Liver (tissue), 3 donors: ENCODE results near the gene TNFRSF25.

ENCODE experiments used
- CTCF ChIP-seq: fragments of 150-350 bp; IDR thresholded peaks from 2 replicates; pipeline ENCODE4 v1.5.1; 2017; ENCODE audit warnings: improper control_type of control experiment, low read depth, low read length; ENCODE audit not compliant: missing input control
- EGR1 ChIP-seq, 2 donors: IDR thresholded peaks; 2 replicates each; pipeline ENCODE4 v1.6.1; 2016 to 2018; ENCODE audit warnings: antibody characterized with exemption in 2 of 2, low read depth in 2 of 2
- REST ChIP-seq: IDR thresholded peaks from 2 replicates; pipeline ENCODE4 v1.6.1; 2016; ENCODE audit warnings: antibody characterized with exemption, mild to moderate bottlenecking
- YY1 ChIP-seq: IDR thresholded peaks from 2 replicates; pipeline ENCODE4 v1.6.1; 2016; ENCODE audit warnings: antibody characterized with exemption, mild to moderate bottlenecking
- TF ChIP-seq, protein P1 (sequence below): IDR thresholded peaks from 2 replicates; pipeline ENCODE4 v1.6.1; 2016; ENCODE audit warnings: antibody characterized with exemption
- TF ChIP-seq, protein P2 (sequence below): IDR thresholded peaks from 2 replicates; pipeline ENCODE4 v1.6.1; 2016; ENCODE audit warnings: antibody characterized with exemption
- donor health status: healthy.
- donor health status: healthy.

GRCh38 chr1:6425658-6426057, 40.3 kb downstream of the TNFRSF25 start:
- TF ChIP-seq CTCF, result no peak
- TF ChIP-seq, protein P1, sequence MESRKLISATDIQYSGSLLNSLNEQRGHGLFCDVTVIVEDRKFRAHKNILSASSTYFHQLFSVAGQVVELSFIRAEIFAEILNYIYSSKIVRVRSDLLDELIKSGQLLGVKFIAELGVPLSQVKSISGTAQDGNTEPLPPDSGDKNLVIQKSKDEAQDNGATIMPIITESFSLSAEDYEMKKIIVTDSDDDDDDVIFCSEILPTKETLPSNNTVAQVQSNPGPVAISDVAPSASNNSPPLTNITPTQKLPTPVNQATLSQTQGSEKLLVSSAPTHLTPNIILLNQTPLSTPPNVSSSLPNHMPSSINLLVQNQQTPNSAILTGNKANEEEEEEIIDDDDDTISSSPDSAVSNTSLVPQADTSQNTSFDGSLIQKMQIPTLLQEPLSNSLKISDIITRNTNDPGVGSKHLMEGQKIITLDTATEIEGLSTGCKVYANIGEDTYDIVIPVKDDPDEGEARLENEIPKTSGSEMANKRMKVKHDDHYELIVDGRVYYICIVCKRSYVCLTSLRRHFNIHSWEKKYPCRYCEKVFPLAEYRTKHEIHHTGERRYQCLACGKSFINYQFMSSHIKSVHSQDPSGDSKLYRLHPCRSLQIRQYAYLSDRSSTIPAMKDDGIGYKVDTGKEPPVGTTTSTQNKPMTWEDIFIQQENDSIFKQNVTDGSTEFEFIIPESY, result no peak
- TF ChIP-seq, protein P2, sequence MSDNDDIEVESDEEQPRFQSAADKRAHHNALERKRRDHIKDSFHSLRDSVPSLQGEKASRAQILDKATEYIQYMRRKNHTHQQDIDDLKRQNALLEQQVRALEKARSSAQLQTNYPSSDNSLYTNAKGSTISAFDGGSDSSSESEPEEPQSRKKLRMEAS, result no peak
- no peak for TF ChIP-seq REST
- no peak for TF ChIP-seq EGR1 (IDR thresholded peaks at IDR 0.05; ENCODE audit: low read depth in 2 of 2)
- TF ChIP-seq YY1, result no peak
